MM.1S (cell line): ENCODE measurements around the gene TMPRSS7.

Experiments used
- DNase-seq: peaks from one replicate; pipeline ENCODE4 v3.0.0-alpha.2; 2015
- H2AFZ ChIP-seq: fragments of 300-600 bp; sonication (generic); 2 replicates; pipeline ENCODE4 v1.6.0; 2016; ENCODE audit warnings: antibody characterized with exemption, low read length
- H3F3A ChIP-seq: fragments of 300-600 bp; sonication (generic); 2 replicates; pipeline ENCODE4 v1.6.1; 2016; ENCODE audit warnings: mild to moderate bottlenecking, antibody characterized with exemption, low read length, moderate library complexity, mixed read lengths; ENCODE audit not compliant: insufficient read depth
- H3K27ac ChIP-seq: fragments of 300-600 bp; sonication (generic); 2 replicates; pipeline ENCODE4 v1.5.1; 2016; ENCODE audit warnings: mild to moderate bottlenecking, low read length
- H3K27me3 ChIP-seq: fragments of 300-600 bp; sonication (generic); replicated peaks from 2 replicates; pipeline ENCODE4 v1.6.0; 2016; ENCODE audit warnings: low read length; ENCODE audit not compliant: insufficient read depth
- H3K36me3 ChIP-seq: fragments of 300-600 bp; sonication (generic); replicated peaks from 2 replicates; pipeline ENCODE4 v1.6.1; 2016; ENCODE audit warnings: mild to moderate bottlenecking, low read length, mixed read lengths; ENCODE audit not compliant: insufficient read depth
- H3K4me1 ChIP-seq: fragments of 300-600 bp; sonication (generic); 2 replicates; pipeline ENCODE4 v1.6.1; 2016; ENCODE audit warnings: low read length, mixed read lengths
- H3K4me2 ChIP-seq: fragments of 300-600 bp; sonication (generic); 2 replicates; pipeline ENCODE4 v1.6.0; 2016; ENCODE audit warnings: low read depth, low read length
- H3K4me3 ChIP-seq: fragments of 300-600 bp; sonication (generic); 2 replicates; pipeline ENCODE4 v1.5.1; 2016; ENCODE audit warnings: low read length, mixed read lengths
- H3K79me2 ChIP-seq: fragments of 300-600 bp; sonication (generic); 2 replicates; pipeline ENCODE4 v1.6.1; 2016; ENCODE audit warnings: mixed run types, low read length, mixed read lengths
- H3K9ac ChIP-seq: fragments of 300-600 bp; sonication (generic); 2 replicates; pipeline ENCODE4 v1.6.1; 2016; ENCODE audit warnings: low read length, mixed read lengths
- H3K9me2 ChIP-seq: fragments of 300-600 bp; sonication (generic); replicated peaks from 2 replicates; pipeline ENCODE4 v1.6.1; 2016; ENCODE audit warnings: mild to moderate bottlenecking, low read length, mixed read lengths; ENCODE audit not compliant: insufficient read depth
- H3K9me3 ChIP-seq: fragments of 300-600 bp; sonication (generic); replicated peaks from 2 replicates; pipeline ENCODE4 v1.6.1; 2016; ENCODE audit warnings: mild to moderate bottlenecking, low read length, mixed read lengths; ENCODE audit not compliant: insufficient read depth
- H4K20me1 ChIP-seq: fragments of 300-600 bp; sonication (generic); 2 replicates; pipeline ENCODE4 v1.6.1; 2016; ENCODE audit warnings: mild to moderate bottlenecking, low read length, moderate library complexity, mixed read lengths; ENCODE audit not compliant: insufficient read depth
- CTCF ChIP-seq: fragments of 300-600 bp; sonication (generic); IDR thresholded peaks from 2 replicates; pipeline ENCODE4 v1.5.1; 2016; ENCODE audit warnings: antibody characterized with exemption, low read length, mixed read lengths
- EZH2 ChIP-seq: fragments of 300-600 bp; sonication (generic); optimal IDR thresholded peaks from 2 replicates; pipeline ENCODE3; 2017; ENCODE audit warnings: low read depth, mild to moderate bottlenecking, antibody characterized with exemption, low read length, mixed read lengths
- EZH2phosphoT487 ChIP-seq: fragments of 300-600 bp; sonication (generic); IDR thresholded peaks from 2 replicates; pipeline ENCODE4 v1.6.1; 2018; ENCODE audit warnings: antibody characterized with exemption, low read length

Gene TMPRSS7

GRCh38 chr3:112002096-112002971 is 32.2 kb upstream of the TMPRSS7 start:
- no peaks in the 10 kb centered on the region for H4K20me1 ChIP-seq
- peaks cover 3% of the 10 kb centered on the region; the same call in 1 of the 2 replicates for H3F3A ChIP-seq
- no peak for DNase-seq
- H3K27me3 ChIP-seq, result no peaks in the 10 kb centered on the region
- no peak overlapping the region for H2AFZ ChIP-seq
- no peak overlapping the region for H3K4me2 ChIP-seq
- no peaks in the 10 kb centered on the region for H3K9me3 ChIP-seq
- no peak overlapping the region for H3K27ac ChIP-seq
- no peaks in the 10 kb centered on the region for H3K9me2 ChIP-seq
- H3K79me2 ChIP-seq, result no peaks in the 10 kb centered on the region
- no peaks in the 10 kb centered on the region for H3K36me3 ChIP-seq
- H3K9ac ChIP-seq, result no peak overlapping the region
- TF ChIP-seq CTCF, result no peak
- no peak for TF ChIP-seq EZH2phosphoT487
- no peak for TF ChIP-seq EZH2
- H3K4me1 ChIP-seq, result no peaks in the 10 kb centered on the region
- no peak overlapping the region for H3K4me3 ChIP-seq

- H3K79me2 ChIP-seq, result no peaks in the 10 kb centered on the region
- DNase-seq, result no peak
- no peak for TF ChIP-seq EZH2
- no peak for TF ChIP-seq CTCF
- TF ChIP-seq EZH2phosphoT487, result no peak
- no peaks in the 10 kb centered on the region for H4K20me1 ChIP-seq
- H3K9ac ChIP-seq, result no peak overlapping the region
- no peaks in the 10 kb centered on the region for H3K4me1 ChIP-seq
- H2AFZ ChIP-seq, result no peak overlapping the region
- no peaks in the 10 kb centered on the region for H3K36me3 ChIP-seq
- no peaks in the 10 kb centered on the region for H3K9me3 ChIP-seq
- no peaks in the 10 kb centered on the region for H3K27me3 ChIP-seq
- H3K9me2 ChIP-seq, result no peaks in the 10 kb centered on the region
- H3K4me2 ChIP-seq, result no peak overlapping the region
- no peak overlapping the region for H3K4me3 ChIP-seq
- peaks cover 3% of the 10 kb centered on the region; the same call in 1 of the 2 replicates for H3F3A ChIP-seq
- H3K27ac ChIP-seq, result no peak overlapping the region
Measured at GRCh38 chr3:112003321-112004080, 31.0 kb upstream of the TMPRSS7 start.

GRCh38 chr3:112004187-112004586 is 30.3 kb upstream of the TMPRSS7 start:
- Histone ChIP-seq H4K20me1 (no peaks in the 10 kb centered on the region), H3K4me1 (no peaks in the 10 kb centered on the region), H3K36me3 (no peaks in the 10 kb centered on the region), H3K27ac (no peak overlapping the region), H3K27me3 (no peaks in the 10 kb centered on the region), H3K4me3 (no peak overlapping the region), H3K9me3 (no peaks in the 10 kb centered on the region), H2AFZ (no peak overlapping the region), H3K79me2 (no peaks in the 10 kb centered on the region), H3K9me2 (no peaks in the 10 kb centered on the region), H3K4me2 (no peak overlapping the region), H3K9ac (no peak overlapping the region), H3F3A (no peaks in the 10 kb centered on the region)
- TF ChIP-seq CTCF (no peak), EZH2phosphoT487 (no peak), EZH2 (no peak)
- no peak for DNase-seq
